NCI-H1930 (cell line): ENCODE results near the gene ABCC5.
"Not testable (repeated sequence)": the region's sequence is repeated elsewhere in the genome, so short reads cannot be mapped to it uniquely, and the experiment has no call there.

Experiments
- DNase-seq, 2 experiments: peaks; one replicate each; lab custom pipeline; 2025; lab: John Stamatoyannopoulos, UW

Gene ABCC5

DNA sequence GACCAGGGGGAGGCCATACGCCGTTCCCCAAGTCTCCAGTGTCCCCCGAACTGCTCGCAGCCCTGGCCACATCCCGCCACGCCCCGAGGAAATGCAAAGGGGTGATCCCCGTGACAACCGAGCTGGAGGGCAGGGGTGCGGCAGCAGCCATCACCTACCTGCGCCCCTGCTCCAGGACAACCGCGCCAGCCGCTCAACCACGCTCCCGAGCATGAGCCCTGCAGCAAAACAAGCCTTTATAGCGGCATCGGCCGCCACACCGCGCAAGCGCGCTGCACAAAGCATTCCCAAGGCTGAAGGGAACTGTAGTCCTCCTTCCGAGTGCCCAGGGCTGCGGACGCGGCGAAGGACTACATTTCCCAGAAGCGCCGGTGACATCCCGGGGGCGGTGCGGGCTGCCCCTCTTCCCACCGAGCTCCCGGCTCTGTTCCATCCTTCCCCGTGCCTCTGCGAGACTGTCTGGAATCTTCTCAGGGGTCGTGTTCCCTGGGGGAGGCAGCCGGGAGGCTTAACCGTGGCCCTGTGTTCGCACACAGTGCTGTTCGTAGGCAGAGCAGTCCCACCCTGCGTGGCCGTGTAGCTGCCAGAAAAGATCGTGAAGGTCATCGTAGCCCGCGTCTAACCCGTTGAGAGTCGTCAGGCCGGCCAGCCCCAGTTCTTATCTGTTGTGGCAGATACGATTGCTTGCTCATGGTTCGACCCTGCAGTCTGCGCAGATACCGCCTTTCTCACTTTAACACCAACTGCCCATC, at the start of gene ABCC5:
Gene ABCC5, minus strand, starts transcription at position 213 of the 752 bp plus-strand sequence. CDS start 3,492 bp downstream, outside the sequence.
- DNase-seq = peak; percentile 82 to 92

DNA sequence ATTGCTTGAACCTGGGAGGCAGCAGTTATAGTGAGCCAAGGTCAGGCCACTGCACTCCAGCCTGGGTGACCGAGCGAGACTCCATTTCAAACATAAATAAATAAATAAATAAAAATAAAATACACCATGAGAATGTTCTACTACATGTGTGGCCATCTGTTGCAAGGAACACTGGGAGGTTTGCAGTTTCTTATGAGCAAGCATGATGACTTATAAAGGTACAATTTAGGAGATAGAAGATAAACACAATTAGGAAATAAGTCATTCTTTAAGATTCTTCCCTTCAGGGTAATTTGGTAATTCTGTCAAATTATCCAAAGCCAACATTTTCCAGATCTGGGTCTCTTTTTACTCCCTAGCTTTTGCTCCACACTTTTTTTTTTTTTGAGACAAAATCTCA, 48.5 kb upstream of the ABCC5 start:
- DNase-seq = no peak

GRCh38 chr3:184062637-184063036, 45.0 kb upstream of the ABCC5 start:
- no peak for DNase-seq

- no peak for DNase-seq
Measured at GRCh38 chr3:184059424-184059823, 41.7 kb upstream of the ABCC5 start.

DNA sequence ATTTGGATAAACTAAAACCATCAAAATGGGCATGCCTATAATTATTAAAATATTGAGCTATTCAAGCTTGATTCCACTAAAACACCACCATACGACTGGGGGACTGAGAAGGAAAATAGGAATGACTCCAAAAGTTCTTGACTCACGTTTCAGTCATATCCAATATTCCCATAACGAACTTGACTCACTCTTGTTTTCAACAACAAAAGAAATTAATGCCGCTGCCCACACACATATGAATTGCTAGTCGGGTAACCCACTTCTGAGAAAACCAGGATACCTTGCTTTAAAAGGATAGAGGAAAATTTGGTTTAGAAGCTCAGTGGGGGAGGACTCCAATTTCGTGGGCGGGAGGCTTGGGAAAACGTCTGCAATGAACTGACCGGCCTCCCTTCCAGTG, 40.3 kb upstream of the ABCC5 start:
- no peak for DNase-seq

- no peak for DNase-seq
Measured at GRCh38 chr3:184052767-184053166, 35.1 kb upstream of the ABCC5 start, which contains the start of gene HTR3C. TSS of gene HTR3C (plus strand) at chr3:184053047. CDS start at chr3:184053081, 34 bp downstream.

DNA sequence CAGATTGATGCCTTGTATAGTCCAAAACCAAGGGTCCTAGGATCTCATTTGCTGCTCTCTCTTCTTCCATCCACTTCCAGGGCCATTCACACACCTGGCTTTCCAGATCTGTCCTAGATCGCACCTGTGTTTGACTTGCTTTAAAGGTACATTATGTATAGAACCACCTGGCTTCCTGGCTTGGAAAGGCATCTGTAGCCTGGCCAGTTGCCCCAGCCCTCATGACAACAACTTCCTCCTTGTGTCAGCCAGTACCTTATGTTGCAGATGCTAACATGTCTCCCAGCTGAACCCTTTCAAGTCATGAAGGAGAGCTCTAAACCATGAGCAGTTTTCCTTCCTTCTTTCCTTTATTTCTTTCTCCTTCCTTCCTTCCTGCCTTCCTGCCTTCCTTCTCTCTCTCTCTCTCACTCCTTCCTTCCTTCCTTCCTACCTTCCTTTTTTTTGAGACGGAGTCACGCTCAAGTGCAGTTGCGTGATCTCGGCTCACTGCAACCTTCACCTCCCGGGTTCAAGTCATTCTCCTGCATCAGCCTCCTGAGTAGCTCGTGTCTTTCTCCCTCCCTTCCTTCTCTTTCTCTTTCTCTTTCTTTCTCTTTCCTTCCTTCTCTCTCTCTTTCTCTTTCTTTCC, 32.6 kb upstream of the ABCC5 start:
- no peak for DNase-seq

GRCh38 chr3:184045995-184046394, 28.3 kb upstream of the ABCC5 start:
- DNase-seq = no peak

- peak in 1 of 2 experiments; percentile 14 for DNase-seq
Measured at GRCh38 chr3:184042617-184043016, 24.9 kb upstream of the ABCC5 start.

DNA sequence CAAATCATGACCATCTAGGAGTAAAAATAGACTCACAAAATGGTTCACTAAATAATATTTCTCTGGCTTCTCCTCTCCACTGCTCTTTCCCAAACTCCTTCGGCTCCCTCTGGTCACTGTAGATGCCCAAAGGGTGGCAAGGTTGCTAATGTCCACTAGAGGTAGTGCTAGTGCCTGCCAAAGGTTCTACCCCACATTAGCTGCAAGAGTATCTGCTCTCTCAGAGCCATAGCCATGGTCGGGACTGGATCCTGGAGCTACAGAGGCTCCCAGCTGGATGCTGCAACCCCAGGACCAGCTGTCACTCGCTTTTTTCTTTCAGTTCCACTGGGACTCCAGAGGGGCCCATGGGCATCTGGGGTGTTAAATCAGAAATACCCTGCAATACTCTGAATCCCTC, 22.3 kb upstream of the ABCC5 start:
- DNase-seq = no peak

- no peak for DNase-seq
Measured at GRCh38 chr3:184039414-184039813, 21.7 kb upstream of the ABCC5 start.

DNA sequence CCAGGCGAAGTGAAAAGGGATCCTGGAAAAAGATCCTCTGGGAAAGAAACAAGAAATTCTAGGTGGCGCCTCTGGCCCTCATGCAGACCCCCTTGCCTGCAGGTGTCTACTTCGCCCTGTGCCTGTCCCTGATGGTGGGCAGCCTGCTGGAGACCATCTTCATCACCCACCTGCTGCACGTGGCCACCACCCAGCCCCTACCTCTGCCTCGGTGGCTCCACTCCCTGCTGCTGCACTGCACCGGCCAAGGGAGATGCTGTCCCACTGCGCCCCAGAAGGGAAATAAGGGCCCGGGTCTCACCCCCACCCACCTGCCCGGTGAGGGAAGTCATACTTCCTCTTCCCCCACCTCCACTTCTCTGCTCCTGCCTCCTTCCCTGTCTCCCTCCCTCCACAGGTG, 20.6 kb upstream of the ABCC5 start:
- DNase-seq = not testable (repeated sequence)

GRCh38 chr3:184037816-184038215, 20.1 kb upstream of the ABCC5 start:
- no peak for DNase-seq

- DNase-seq = no peak
Measured at GRCh38 chr3:184031187-184031792, 13.6 kb upstream of the ABCC5 start, which contains the start of gene HTR3D. TSS of gene HTR3D (plus strand) at chr3:184031742. CDS start at chr3:184031742, 0 bp downstream.

DNA sequence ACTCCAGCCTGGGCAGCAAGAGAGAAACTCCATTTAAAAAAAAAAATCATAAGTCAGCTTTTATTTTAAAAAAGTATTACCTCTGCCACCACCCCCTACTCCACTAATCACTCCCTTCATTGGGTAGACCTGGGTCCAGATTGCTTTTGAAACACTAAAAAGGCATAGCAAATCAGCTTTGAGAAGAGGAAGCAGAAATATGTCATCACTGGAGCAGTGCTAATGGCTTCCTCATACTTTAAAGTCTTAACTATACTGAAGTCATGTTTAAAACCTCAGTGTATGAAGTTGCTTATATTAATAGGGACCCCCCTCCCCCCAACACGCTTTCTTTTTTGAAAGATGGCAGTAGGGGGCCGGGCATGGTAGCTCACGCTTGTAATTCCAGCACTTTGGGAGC, 12.9 kb upstream of the ABCC5 start:
- DNase-seq = no peak

DNA sequence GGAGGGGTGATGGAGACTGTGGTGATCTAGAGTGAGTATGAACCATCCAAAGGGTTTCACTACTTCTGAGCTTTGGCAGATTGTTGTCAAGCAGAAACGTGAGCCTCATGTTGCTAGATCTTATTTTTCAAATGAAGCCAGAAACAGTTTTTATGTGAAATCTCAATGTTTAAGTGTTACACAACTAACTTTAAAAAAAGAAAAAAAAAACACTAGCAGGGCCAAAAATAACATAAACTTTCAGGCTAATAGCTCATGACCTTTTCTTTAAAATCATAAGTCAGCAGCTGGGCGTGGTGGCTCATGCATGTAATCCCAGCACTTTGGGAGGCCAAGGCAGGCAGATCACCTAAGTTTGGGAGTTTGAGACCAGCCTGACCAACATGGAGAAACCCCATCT, 11.8 kb upstream of the ABCC5 start:
- no peak for DNase-seq

DNA sequence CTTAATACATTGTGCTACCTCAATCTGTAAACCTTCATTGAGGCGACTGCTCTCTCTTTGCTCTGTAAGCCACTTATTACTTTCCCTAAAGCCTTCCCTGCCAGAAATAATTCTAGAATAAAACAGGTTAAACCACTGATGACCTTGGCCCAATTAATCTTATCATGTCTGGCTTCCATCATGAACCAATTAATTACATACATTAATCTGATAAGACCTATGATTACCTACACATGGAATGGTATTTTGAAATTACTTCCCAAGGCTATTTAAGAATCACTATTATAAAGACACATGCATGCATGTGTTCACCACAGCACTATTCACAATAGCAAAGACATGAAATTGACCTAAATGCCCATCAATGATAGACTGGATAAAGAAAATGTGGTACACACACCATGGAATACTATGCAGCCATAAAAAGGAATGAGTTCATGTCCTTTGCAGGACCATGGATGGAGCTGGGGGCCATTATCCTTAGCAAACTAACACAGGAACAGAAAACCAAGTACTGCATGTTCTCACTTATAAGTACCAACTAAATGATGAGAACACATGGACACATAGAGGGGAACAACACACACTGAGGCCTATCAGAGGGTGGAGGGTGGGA, 10.7 kb upstream of the ABCC5 start:
- DNase-seq = not testable (repeated sequence)

DNA sequence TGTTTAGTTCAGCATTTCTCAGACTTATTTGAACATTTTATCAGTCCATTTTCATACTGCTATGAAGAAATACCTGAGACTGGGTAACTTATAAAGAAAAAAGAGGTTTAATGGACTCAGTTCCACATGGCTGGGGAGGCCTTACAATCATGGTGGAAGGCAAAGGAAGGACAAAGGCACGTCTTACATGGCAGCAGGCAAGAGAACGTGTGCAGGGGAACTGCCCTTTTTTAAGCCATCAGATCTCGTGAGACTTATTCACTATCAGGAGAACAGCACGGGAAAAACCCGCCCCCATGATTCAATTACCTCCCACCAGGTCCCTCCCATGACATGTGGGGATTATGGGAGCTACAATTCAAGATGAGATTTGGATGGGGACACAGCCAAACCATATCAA, 7.6 kb upstream of the ABCC5 start:
- DNase-seq = not testable (repeated sequence)

DNA sequence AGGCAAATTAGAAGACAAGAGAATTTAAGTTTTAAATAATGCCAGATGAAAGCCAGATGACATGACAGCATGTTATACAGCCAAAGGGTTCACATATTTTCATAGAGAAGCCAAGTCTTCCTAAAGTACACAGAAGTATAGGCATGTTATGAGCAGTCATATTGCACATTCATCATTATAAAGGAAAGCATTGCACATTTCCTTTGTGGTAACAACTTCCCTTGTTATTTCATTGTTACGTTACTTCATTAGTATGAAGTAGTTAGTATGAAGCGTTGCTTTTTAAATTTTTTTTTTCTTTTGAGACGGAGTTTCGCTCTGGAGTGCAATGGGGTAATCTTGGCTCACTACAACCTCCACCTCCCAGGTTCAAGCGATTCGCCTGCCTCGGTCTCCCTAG, 4.6 kb upstream of the ABCC5 start:
- no peak for DNase-seq

DNA sequence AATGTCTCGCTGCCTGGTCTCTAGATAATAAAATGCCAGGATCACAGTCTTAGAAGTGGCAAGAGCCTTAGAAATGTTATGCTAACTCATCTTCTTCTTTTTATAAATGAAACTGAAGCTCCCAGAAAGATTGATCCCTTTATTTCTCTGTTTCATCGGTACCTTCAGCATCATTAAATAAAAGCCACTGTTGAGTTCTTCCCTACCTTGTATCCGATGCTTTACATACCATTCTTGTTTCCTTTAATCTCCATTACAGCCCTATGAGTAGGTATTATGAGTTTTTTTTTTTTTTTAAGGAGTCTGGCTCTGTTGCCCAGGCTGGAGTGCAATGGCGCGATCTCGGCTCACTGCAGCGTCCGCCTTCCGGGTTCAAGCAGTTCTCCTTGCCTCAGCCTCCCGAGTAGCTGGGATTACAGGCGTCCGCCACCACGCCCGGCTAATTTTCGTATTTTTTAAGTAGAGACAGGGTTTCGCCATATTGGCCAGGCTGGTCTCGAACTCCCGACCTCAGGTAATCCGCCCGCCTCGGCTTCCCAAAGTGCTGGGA, 815 bp upstream of the ABCC5 start:
- DNase-seq = no peak

DNA sequence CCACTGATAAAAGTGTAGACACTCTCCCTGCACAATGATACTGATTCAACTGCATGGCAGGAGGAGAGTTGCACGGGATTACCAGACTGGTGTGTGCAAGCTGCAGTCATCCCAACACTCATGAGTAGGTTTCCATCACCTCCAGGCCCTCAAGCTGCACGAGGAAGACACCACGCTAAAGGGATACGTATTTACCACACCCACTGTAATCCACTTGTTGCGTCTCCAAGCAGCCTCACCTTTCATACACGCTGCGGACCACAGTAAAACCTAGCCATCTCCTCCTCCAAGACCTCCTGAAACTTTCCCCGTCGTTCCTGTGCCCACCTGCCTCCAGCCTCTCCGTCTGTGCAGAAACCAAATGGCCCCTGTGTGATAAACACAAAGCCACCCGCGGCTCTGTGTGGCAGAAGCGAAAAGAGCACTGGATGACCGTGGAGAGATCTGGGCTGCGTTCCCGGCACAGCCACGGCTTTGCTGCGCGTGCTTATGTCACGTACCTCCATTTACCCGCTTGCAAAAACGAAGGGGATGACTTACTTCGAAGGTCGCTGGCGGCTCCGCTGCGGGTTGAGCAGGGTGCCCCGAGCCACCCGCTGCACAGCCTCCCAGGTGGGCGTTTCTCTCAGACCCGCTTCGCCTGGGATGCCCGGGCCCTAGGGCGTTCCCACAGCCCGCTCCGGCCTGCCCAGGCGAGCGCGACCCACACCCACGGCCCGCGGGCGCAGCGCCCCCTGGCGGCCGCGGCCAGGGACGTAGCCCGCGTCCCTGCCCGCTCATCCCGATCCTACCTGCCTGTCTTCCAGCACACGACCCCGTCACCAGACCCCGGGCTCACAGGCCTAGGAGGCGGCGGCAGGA, 643 bp downstream of the ABCC5 start:
- peak; percentile 16 to 76 for DNase-seq
